Activated T-helper 1 cell treated with anti-CD3 and anti-CD28 coated beads, Interleukin-2, amount 50 U/mL, for 16 hours (primary cell): Measurements from ENCODE around the gene PEX7.
"Not testable (repeated sequence)": the region's sequence is repeated elsewhere in the genome, so short reads cannot be mapped to it uniquely, and the experiment has no call there.

Experiments used
- DNase-seq, 2 donors: peaks; one replicate each; pipeline ENCODE4 v3.0.0-alpha.2; 2020; ENCODE audit warnings: low read depth in 1 of 2, low spot score in 1 of 2

PEX7 gene

DNA sequence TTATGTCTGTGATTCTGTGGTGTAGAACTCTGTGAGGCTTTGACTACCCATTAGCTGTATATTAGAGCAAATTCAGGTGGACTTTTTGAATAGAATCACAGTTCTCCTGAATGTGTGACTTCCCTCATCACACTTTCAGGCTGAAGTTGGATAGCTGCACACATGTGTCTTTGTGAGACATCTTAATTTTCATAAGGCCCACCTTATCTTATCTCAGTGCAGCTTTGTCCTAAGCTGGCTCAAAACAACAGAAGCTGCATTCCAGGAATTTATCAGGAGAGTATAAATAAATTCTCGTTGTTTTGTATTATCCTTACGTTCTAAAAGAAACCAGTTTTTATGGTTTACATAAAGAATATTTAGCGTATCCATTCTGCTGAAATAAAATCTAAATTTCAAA lies 73.5 kb downstream of the PEX7 start:
- no peak for DNase-seq

- DNase-seq = no peak
Observed at GRCh38 chr6:136897071-136897470, 74.7 kb downstream of the PEX7 start.

- DNase-seq = no peak
Observed at GRCh38 chr6:136901212-136901784, 78.9 kb downstream of the PEX7 start.

- DNase-seq = not testable (repeated sequence)
Observed at GRCh38 chr6:136904477-136904876, 82.1 kb downstream of the PEX7 start.

GRCh38 chr6:136914947-136915346 lies 92.6 kb downstream of the PEX7 start:
- no peak for DNase-seq

GRCh38 chr6:136918706-136919105 lies 96.3 kb downstream of the PEX7 start:
- no peak for DNase-seq

GRCh38 chr6:136920216-136920615 lies 97.8 kb downstream of the PEX7 start:
- DNase-seq = no peak

DNA sequence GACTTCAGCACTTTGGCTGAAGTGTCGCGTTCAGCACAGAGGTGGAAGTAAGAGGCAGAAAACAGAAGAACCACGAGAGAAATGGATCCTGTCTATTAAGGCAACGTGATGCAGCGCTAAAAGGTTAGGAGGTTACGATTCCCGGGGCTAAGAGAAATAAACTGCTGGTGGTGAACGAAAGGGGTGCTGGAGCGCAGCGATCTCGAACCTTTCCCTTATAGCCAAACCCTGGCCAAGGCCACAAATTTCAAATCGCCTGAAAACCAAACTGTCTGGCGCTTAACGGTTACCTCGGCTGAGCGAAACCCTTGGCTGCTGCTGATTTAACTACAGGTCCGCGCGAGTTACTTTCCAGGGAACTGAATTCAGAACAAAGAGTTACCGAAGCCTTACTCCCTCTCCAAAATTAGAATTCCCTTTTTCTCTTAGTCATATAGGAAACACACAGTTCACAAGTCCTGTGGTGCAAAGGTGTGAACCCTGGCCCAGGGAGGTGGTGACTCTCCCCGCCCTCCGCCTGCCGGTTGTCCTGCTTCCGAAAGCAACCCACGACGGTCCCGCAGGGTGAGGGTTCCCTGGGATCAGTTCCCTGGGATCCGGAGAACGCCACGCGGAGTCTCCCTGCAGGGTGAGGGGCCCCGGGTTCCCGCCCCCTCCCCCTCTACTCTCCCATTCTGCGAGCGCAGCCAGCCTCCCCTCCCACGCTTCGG lies 98.4 kb downstream of the PEX7 start:
- no peak for DNase-seq

- DNase-seq = no peak
Observed at GRCh38 chr6:136921381-136921935, 99.1 kb downstream of the PEX7 start.

GRCh38 chr6:136921936-136922684 lies 99.7 kb downstream of the PEX7 start, which contains the start of gene SLC35D3:
Gene SLC35D3, plus strand, starts transcription at chr6:136922301. Its CDS starts 128 bp downstream, at chr6:136922429.
- DNase-seq = no peak

DNA sequence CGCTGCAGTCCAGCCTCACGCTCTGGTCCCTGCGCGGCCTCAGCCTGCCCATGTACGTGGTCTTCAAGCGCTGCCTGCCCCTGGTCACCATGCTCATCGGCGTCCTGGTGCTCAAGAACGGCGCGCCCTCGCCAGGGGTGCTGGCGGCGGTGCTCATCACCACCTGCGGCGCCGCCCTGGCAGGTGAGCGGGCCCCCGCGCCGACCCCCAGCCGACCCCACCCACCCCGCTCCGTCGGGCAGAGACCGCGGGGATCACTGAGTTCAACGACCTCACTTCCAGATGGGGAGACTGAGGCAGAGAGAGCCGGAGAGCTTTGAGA lies 100.3 kb downstream of the PEX7 start:
- DNase-seq = no peak

GRCh38 chr6:136923116-136923953 lies 100.9 kb downstream of the PEX7 start:
- no peak for DNase-seq

DNA sequence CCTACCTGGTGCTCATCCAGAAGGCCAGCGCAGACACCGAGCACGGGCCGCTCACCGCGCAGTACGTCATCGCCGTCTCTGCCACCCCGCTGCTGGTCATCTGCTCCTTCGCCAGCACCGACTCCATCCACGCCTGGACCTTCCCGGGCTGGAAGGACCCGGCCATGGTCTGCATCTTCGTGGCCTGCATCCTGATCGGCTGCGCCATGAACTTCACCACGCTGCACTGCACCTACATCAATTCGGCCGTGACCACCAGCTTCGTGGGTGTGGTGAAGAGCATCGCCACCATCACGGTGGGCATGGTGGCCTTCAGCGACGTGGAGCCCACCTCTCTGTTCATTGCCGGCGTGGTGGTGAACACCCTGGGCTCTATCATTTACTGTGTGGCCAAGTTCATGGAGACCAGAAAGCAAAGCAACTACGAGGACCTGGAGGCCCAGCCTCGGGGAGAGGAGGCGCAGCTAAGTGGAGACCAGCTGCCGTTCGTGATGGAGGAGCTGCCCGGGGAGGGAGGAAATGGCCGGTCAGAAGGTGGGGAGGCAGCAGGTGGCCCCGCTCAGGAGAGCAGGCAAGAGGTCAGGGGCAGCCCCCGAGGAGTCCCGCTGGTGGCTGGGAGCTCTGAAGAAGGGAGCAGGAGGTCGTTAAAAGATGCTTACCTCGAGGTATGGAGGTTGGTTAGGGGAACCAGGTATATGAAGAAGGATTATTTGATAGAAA lies 101.7 kb downstream of the PEX7 start:
- DNase-seq = no peak

DNA sequence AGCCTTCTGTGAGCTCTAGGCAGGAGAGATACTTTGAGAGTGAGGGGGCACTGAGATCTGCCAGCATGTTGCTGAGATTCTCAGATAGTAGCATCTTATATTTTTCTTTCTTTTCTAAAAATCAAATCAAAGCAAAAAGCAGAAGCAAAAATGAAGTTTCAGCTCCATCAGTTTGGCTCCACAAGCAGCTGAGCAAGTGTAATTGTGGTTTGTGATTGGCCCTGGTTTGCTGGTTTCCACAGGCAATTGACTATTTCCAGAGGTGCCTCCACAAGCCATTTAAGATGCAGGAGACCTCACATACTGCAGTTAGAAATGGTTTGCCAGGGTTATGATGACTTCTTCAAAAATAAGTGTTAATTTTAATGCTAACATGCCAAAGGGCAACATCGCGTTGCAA lies 104.0 kb downstream of the PEX7 start:
- DNase-seq = no peak

- no peak for DNase-seq
Observed at GRCh38 chr6:136927292-136927691, 104.9 kb downstream of the PEX7 start.

DNA sequence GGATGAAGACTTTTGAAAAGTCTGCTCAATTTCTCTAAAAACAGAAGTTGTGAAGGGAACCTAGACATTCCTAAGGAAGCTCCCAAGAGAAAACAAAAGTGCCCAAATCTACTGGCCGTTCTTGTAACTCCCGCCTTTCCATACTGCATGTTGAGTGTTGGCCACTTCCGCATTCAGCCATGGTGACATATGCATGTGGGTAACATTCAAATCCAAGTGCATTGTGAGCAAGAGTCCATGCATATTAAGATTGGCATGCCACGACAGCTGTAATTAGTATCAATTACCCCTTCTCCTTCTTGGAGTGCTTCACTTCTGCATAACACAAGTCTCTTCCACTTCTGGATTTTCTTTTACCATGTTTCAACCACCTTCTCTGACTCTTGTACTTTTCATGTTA lies 108.1 kb downstream of the PEX7 start:
- DNase-seq = no peak

- DNase-seq = no peak
Observed at GRCh38 chr6:136932599-136932998, 110.2 kb downstream of the PEX7 start.

DNA sequence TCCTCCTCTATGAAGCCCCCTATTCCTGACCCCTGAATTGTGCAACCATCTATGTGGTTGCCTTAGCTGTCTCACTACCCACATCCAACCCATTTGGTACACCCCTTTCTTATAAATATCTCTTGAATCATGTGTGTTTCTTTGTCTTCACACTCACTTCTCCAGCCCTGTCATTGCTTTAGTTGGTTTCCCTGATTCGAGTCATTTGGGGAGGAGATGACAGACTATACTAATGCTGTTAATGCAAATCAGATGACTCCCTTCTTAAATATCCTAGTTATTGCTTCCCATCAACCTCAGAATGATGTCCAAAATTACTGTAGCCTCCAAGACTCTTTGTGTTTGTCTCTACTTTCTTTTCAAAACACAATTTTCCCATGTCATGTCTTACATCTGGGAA lies 122.7 kb downstream of the PEX7 start:
- DNase-seq = no peak

DNA sequence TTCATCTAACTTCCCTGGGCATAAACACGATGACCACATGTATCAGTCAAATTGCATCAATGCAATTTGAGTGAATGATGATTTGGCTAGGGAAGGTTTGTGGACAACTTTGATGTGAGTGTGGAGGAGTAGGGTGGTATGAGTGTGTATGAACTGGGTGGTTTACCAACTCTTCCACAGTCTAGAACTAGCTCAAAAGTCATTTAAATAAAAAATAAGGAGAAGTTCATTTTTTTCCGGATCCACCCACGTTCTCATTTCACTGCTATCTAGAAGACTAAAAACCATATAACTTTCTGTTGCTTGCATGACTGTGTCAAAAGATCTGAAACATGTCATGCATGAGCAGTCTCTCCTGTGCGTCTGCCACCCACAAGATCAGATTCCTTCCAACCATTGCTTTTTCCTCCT lies 123.3 kb downstream of the PEX7 start:
- no peak for DNase-seq

DNA sequence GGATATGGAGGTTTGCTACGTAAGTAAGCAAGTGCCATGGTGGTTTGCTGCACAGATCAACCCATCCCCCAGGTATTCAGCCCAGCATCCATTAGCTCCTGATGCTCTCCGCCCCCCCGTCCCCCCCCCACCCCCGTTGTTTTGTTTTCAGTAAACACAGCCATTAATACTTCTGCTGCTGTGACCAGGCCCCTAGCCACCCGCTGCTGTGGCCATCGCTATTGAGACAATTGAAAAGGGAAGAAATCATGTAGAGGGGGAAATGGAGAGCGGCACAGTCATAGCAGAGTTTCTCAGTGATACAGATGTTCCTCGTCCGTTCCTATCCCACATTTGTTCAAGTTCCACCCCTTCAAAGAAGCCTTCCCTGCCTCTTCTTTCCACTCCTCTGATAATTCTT lies 124.6 kb downstream of the PEX7 start:
- no peak for DNase-seq

DNA sequence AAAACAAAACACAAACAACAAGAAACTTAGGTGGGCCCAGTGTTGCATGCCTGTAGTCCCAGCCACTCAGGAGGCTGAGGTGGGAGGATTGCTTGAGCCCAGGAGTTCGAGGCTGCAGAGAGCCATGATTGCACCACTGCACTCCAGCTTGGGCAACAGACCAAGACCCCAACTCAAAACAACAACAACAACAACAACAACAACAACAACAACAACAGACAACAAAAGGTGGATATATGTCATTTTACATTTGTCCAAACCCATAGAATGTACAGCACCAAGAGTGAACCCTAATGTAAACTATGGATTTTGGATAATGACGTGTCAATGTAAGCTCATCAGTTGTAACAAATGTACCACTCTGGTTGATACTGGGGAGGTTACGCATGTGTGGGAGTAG lies 127.6 kb downstream of the PEX7 start:
- DNase-seq = not testable (repeated sequence)
